Right lung (tissue), 5 donors: Measurements from ENCODE around the gene ZFP90. TPM values are rescaled to one million over a fixed set of nuclear protein-coding genes. Genes with fewer than 3 reads are reported as not detected.
A peak's percentile ranks its signal among the peaks of the same experiment; 100 is the strongest.

ENCODE experiments used
- DNase-seq, 2 donors: peaks; one replicate each; pipeline ENCODE4 v3.0.0-alpha.2; 2013
- polyA plus RNA-seq, 5 donors: library from polyadenylated mRNA; unstranded; fragments of 120-200 nt; gene quantifications; one replicate each; pipeline versions ENCODE4 v1.2.1 to v1.2.3, GENCODE V29; 2013; ENCODE audit warnings: inconsistent platforms in 1 of 5, low replicate concordance in 1 of 5; ENCODE audit not compliant: insufficient read length in 5 of 5, insufficient read depth in 1 of 5

The ZFP90 gene
- polyA plus RNA-seq, 5 donors = 27.5 to 52.9 (median 46.2) TPM

DNA sequence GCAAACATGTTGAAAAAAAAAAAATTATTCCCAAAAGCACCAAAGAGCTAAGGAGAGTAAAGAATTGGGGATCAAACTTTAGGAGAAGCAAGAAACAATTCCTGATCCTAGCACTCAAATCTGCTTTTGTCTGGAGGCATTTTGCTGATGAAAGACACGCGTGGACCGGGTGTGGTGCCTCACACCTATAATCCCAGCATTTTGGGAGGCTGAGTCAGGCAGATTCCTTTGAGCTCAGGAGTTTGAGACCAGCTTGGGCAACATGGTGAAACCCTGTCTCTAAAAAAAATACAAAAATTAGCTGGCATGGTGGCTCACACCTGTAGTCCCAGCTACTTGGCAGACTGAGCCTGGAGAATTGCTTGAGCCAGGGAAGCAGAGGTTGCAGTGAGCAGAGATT is 35.4 kb downstream of the ZFP90 start:
- DNase-seq = no peak

- DNase-seq = no peak
These were observed 36.0 kb downstream of the ZFP90 start for GRCh38 chr16:68575082-68575481.

DNA sequence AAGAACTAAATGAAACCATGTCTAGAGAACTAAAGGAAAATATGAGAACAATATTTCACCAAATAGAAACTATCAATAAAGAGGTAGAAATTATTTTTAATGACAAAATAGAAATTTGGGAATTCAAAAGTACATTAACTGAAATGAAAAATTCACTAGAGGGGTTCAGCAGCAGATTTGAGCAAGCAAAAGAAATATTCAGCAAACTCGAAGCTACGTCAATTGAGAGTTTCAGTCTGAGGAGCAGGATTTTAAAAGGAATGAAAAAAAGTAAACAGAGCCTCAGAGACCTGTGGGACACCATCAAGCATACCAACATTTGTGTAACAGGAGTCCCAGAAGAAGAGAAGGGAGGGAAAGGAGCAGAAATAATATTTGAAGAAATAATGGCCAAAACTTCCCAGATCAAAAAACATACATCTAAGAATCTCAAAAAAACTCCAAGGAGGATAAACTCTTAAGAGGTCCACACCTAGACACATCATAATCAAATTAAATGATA is 38.3 kb downstream of the ZFP90 start:
- DNase-seq = no peak

GRCh38 chr16:68590201-68590994 is 51.3 kb downstream of the ZFP90 start:
- DNase-seq = peak; percentile 14 to 27

GRCh38 chr16:68592466-68593337 is 53.6 kb downstream of the ZFP90 start:
- no peak for DNase-seq

DNA sequence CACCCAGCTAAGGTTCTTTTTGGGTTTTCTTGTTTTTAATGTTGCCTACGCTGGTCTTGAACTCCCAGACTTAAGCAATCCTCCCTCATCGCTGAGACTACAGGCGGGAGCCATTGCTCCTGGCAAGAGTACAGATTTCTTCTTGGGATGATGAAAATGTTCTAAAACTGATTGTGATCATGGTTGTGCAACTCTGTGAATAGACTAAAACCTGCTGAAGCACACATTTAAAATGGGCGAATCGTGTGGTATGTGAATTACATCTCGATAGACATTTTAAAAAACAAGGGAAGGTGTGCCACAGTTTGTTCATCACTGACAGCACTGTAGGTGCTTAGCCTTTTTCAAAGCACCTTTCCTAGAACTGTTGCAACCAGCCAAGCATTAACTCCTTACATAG is 57.2 kb downstream of the ZFP90 start:
- DNase-seq = no peak

- no peak for DNase-seq
These were observed 60.5 kb downstream of the ZFP90 start for GRCh38 chr16:68599586-68599985.

- no peak for DNase-seq
These were observed 66.7 kb downstream of the ZFP90 start for GRCh38 chr16:68605746-68606145.

DNA sequence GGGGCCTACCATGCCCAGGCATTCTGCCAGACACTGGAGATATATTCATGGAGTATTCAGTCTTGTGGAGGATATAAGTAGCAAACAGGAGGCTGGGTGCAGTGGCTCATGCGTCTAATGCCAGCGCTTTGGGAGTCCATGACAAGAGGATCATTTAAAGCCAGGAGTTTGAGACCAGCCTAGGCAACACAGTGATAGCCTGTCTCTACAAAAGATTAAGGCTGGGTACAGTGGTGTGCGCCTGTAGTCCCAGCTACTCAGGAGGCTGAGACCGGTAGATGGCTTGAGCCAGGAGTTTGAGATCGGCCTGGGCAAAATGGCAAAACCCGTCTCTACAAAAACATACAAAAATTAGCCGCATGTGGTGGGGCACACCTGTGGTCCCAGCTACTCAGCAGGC is 68.4 kb downstream of the ZFP90 start:
- no peak for DNase-seq

DNA sequence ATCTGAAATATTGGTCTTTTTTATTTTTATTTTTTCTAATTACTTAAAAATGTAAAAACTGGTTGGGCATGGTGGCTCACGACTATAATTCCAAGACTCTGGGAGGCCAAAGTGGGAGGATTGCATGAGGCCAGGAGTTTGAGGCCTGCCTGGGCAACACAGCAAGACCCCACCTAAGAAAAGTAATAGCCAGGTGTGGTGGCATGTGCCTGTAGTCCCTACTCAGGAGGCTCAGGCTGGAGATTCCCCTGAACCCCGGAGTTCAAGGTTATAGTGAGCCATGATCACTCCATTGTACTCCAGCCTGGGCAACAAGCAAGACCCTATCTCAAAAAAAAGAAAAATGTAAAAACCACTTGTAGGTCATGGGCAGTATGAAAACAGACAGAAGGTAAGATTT is 69.2 kb downstream of the ZFP90 start:
- no peak for DNase-seq

DNA sequence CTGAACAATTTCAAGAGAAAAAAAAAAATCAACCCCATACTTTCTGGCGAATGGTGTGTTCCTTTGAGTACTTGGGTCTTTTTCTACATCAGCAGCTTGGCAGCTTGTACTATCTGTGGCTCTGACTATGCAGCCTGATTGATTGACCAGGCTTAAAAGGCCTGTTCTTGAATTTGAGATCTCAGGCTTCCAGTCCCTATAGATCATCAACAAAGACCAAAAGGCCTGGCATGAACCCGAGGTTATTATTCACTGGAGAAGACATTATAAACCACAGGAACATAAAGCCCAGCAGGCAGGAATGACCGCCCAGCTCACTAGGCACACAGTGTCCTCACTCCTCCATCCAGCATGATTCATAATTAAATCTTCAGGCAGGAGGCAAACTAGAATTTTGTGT is 73.9 kb downstream of the ZFP90 start:
- no peak for DNase-seq

DNA sequence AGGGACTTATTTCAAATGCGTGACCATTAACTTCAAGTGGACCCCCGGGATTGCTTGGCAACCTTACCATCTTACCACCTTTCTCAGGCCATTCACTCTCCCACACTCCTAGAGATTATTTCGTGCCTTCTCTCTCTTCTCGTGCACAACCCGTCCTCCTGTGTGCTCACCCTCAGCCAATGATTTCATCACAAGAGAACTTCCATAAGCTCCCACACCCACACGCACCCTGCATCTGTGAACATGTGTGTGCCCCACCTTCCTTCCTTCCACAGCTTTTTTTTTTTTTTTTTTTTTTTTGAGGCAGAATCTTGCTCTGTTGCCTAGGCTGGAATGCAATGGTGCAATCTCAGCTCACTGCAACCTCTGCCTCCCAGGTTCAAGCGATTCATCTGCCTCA is 78.6 kb downstream of the ZFP90 start:
- no peak for DNase-seq

Other genes with a start within 250 kb of the ZFP90 start
- 10 to 100 TPM; 19.8 to 25.0 (median 21.7) TPM for gene SLC7A6OS, start 228.3 kb upstream of the ZFP90 start, polyA plus RNA-seq
- 10 to 100 TPM; 50.9 to 66.9 (median 53.9) TPM for gene PRMT7, start 228.3 kb upstream of the ZFP90 start, polyA plus RNA-seq
- gene SMPD3, start 90.8 kb upstream of the ZFP90 start, polyA plus RNA-seq = 1 to 10 TPM; 1.9 to 4.4 (median 3.5) TPM
- gene CDH3, start 106.0 kb downstream of the ZFP90 start, polyA plus RNA-seq = 10 to 100 TPM; 39.6 to 53.0 (median 48.4) TPM
- 100 to 1,000 TPM; 135 to 196 (median 147) TPM for gene CDH1, start 198.0 kb downstream of the ZFP90 start, polyA plus RNA-seq